Keratinocyte (primary cell): Measurements from ENCODE around the gene FAM177B.

Experiments
- CTCF ChIP-seq, 3 experiments: IDR thresholded peaks in 1 of 3; conservative IDR thresholded peaks in 1 of 3; optimal IDR thresholded peaks in 1 of 3; 2 replicates in 2 of 3; 3 replicates in 1 of 3; pipeline versions ENCODE3 to v1.5.1; 2011; ENCODE audit warnings: low read length in 3 of 3, mild to moderate bottlenecking in 3 of 3, moderate library complexity in 2 of 3, control low read depth in 1 of 3, inconsistent platforms in 1 of 3; ENCODE audit not compliant: insufficient read depth in 2 of 3; ENCODE audit errors: extremely low read depth in 1 of 3
- EZH2 ChIP-seq: IDR thresholded peaks from one replicate; pipeline ENCODE4 v1.6.1; 2012; ENCODE audit warnings: inconsistent platforms, mild to moderate bottlenecking, low read length, moderate library complexity

- TF ChIP-seq EZH2 = no peak
- no peak for TF ChIP-seq CTCF (optimal IDR thresholded peaks at IDR 0.05 in 1 of 3, IDR thresholded peaks at IDR 0.05 in 1 of 3, conservative IDR thresholded peaks at IDR 0.05 in 1 of 3; ENCODE audit: extremely low read depth in 1 of 3, insufficient read depth in 2 of 3, low read length in 3 of 3)
These were observed 54.2 kb downstream of the FAM177B start for GRCh38 chr1:222791006-222791710.
